Natural killer cell treated with Interleukin-12 subunit alpha and Interleukin-12 subunit beta and Interleukin-15 and Interleukin-18, amount 100 ng/mL, for 72 hours (primary cell): ENCODE data around the gene CENPH. TPM values are rescaled to one million over a fixed set of nuclear protein-coding genes. Genes with fewer than 3 reads are reported as not detected.
"Not testable (repeated sequence)": the region's sequence is repeated elsewhere in the genome, so short reads cannot be mapped to it uniquely, and the experiment has no call there.

Experiments
- ATAC-seq, 2 donors: fragments of 150-1000 bp; cut with Tn5 transposase in 1 of 2; sonication (Bioruptor Pico), chemical (Tn5 transposase) in 1 of 2; 2 replicates each; pipeline ENCODE4 v1.10.0; 2021
- DNase-seq: peaks from one replicate; pipeline ENCODE4 v3.0.0; 2022; ENCODE audit warnings: low spot score
- H3K27ac Mint-ChIP-seq, 2 donors: 1 replicate in 1 of 2; 2 replicates in 1 of 2; pipeline ENCODE4 v1.8.0; 2022; ENCODE audit warnings: mixed read lengths in 2 of 2, mild to moderate bottlenecking in 1 of 2, moderate library complexity in 1 of 2
- H3K27me3 Mint-ChIP-seq, 2 donors: 1 replicate in 1 of 2; 2 replicates in 1 of 2; pipeline ENCODE4 v1.8.0; 2022; ENCODE audit warnings: mixed read lengths in 2 of 2
- H3K36me3 Mint-ChIP-seq: one replicate; pipeline ENCODE4 v1.8.0; 2022; ENCODE audit warnings: mixed read lengths
- H3K4me1 Mint-ChIP-seq, 2 donors: 1 replicate in 1 of 2; 2 replicates in 1 of 2; pipeline ENCODE4 v1.8.0; 2022; ENCODE audit warnings: low read depth in 2 of 2, mixed read lengths in 2 of 2, mild to moderate bottlenecking in 1 of 2
- H3K4me3 Mint-ChIP-seq: one replicate; pipeline ENCODE4 v1.8.0; 2022; ENCODE audit warnings: mixed read lengths
- H3K9me3 Mint-ChIP-seq: 2 replicates; pipeline ENCODE4 v1.8.0; 2022; ENCODE audit warnings: mixed read lengths
- total RNA-seq, 2 donors: library from RNA; stranded (reverse); gene quantifications; one replicate each; pipeline ENCODE4 v1.2.3, GENCODE V29; 2022

CENPH gene
- total RNA-seq, 2 donors from 2014 or later: 17.1 to 34.9 TPM

DNA sequence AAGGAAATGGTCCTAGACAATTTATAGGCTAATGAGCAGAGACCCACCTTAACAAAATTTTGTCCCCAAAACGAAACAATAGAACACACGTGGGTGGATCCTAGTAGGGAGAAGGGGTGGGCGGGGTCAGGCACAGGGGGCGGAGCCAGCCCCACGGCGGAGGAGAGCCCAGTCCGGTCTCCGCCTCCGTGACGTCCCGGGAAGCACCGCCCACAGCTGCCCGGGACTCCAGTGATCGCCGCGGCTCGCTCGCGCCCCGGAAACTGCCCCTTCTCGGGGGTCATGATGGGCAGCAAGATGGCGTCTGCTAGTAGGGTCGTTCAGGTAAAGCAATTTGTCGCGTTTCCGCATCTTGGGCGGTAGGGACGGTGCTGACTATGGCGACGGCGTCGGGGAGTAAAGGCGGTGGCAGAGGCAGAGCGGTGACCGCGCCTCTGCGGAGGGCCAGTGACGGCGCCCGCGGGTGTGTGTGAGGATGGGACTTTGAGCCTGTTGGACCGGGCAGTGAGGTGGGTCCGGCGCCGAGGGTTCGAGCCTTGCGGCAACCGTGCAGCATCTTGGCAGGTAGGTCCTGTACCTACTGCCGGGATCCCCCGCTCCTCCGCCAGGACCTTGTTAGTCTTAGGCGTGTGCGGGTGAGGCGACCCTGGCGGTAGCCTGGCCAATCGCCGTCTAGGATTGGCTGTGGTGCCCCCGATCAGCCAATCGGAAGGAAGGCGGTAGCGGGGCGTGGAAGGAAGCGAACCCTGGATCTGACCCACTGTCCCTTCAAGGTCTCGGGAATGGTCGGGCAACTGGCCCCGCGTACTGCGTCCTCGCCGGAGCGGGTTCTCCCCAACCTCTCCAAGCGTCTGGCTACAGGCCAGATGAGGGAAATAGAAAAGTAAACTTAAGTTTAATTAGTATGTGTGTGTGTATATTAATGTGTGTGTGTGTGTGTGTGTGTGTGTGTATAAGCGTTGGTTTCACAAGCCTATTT lies 28.5 kb downstream of the CENPH start:
- no peaks in the 10 kb centered on the region for H3K9me3 Mint-ChIP-seq
- peak overlapping the region; percentile 95 to 98 for H3K27ac Mint-ChIP-seq
- H3K4me1 Mint-ChIP-seq: peaks cover 10 to 13% of the 10 kb centered on the region in 2 donors
- H3K36me3 Mint-ChIP-seq: no peaks in the 10 kb centered on the region
- DNase-seq: peak; percentile 96
- H3K27me3 Mint-ChIP-seq: no peaks in the 10 kb centered on the region
- ATAC-seq: peak; percentile 97 to 98
- peak overlapping the region; percentile 100 for H3K4me3 Mint-ChIP-seq

DNA sequence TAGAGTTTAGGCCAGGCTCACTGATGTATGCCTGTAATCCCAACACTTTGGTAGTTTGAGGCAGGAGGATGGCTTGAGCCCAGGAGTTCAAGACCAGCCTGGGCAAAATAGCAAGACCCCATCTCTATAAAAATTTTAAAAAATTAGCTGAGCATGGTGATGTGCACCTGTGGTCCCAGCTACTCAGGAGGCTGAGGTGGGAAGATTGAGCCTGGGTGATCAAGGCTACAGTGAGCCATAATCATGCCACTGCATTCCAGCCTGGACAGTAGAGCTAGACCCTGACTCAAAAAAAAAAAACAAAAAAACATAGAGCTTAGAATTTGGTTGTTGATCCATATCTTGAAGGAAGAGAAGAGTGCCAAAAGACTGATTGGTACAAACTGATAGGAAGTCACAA lies 30.6 kb downstream of the CENPH start:
- Mint-ChIP-seq H3K36me3 (no peaks in the 10 kb centered on the region), H3K27me3 (no peaks in the 10 kb centered on the region), H3K4me3 (no peak overlapping the region), H3K9me3 (no peaks in the 10 kb centered on the region), H3K27ac (no peak overlapping the region), H3K4me1 (peaks cover 10 to 13% of the 10 kb centered on the region in 2 donors)
- DNase-seq (no peak), ATAC-seq (no peak)

DNA sequence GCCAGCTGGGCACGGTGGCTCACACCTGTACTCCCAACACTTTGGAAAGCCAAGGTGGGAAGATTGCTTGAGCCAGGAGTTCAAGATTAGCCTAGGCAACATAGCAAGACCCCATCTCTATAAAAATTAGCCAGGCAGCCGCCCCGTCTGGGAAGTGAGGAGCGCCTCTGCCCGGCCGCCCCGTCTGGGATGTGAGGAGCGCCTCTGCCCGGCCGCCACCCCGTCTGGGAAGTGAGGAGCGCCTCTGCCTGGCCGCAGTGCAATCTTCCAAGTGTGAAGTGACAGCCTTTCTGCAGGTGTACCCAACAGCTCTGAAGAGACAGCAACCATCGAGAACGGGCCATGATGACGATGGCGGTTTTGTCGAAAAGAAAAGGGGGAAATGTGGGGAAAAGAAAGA lies 31.0 kb downstream of the CENPH start:
- not testable (repeated sequence) for H3K27me3 Mint-ChIP-seq, DNase-seq, H3K4me3 Mint-ChIP-seq, H3K9me3 Mint-ChIP-seq, H3K27ac Mint-ChIP-seq, H3K36me3 Mint-ChIP-seq, ATAC-seq
- H3K4me1 Mint-ChIP-seq: peaks cover 10 to 13% of the 10 kb centered on the region in 2 donors

DNA sequence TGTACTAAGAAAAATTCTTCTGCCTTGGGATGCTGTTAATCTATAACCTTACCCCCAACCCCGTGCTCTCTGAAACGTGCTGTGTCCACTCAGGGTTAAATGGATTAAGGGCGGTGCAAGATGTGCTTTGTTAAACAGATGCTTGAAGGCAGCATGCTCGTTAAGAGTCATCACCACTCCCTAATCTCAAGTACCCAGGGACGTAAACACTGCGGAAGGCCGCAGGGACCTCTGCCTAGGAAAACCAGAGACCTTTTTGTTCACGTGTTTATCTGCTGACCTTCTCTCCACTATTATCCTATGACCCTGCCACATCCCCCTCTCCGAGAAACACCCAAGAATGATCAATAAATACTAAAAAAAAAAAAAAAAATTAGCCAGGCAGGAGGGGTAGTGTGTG lies 31.4 kb downstream of the CENPH start:
- not testable (repeated sequence) for H3K4me3 Mint-ChIP-seq, H3K27ac Mint-ChIP-seq, H3K27me3 Mint-ChIP-seq, H3K9me3 Mint-ChIP-seq, H3K36me3 Mint-ChIP-seq, ATAC-seq, DNase-seq
- H3K4me1 Mint-ChIP-seq: peaks cover 11 to 13% of the 10 kb centered on the region in 2 donors

DNA sequence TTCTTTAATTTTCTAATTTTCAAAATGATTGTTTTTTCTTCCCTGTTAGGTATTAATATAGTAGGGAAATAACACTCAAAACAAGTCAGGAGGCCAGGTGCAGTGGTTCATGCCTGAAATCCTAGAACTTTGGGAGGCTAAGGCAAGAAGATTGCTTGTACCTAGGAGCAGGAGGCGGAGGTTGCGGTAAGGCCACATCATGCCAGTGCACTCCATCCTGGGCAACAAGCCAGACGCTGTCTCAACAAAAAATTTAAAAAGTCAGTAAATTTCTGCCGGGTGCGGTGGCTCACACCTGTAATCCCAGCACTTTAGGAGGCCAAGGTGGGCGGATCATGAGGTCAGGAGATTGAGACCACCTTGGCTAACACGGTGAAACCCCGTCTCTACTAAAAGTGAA lies 35.1 kb downstream of the CENPH start:
- no peak for ATAC-seq
- no peaks in the 10 kb centered on the region for H3K9me3 Mint-ChIP-seq
- no peak overlapping the region for H3K27ac Mint-ChIP-seq
- no peak for DNase-seq
- peaks cover 0 to 7% of the 10 kb centered on the region in 2 donors for H3K4me1 Mint-ChIP-seq
- no peak overlapping the region for H3K4me3 Mint-ChIP-seq
- no peaks in the 10 kb centered on the region for H3K27me3 Mint-ChIP-seq
- H3K36me3 Mint-ChIP-seq: no peaks in the 10 kb centered on the region

DNA sequence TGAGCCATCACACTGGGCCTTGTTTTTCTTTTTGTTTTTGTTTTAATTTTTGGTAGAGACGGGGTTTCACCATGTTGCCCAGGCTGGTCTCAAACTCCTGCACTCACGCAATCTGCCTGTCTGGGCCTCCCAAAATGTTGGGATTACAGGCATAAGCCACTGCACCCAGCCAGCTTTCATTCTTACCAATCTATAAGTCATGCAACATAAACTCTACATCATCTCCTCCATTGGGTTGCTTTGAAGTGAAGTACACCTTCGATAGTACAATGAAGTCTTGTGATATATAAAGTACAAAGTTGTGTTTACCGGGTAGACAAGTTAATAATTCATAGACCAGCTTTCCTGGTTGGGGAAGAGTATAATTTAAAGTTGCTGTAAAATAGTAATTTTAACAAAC lies 36.5 kb downstream of the CENPH start:
- ATAC-seq: no peak
- no peak overlapping the region for H3K27ac Mint-ChIP-seq
- H3K36me3 Mint-ChIP-seq: no peaks in the 10 kb centered on the region
- H3K9me3 Mint-ChIP-seq: no peaks in the 10 kb centered on the region
- peaks cover 0 to 7% of the 10 kb centered on the region in 2 donors for H3K4me1 Mint-ChIP-seq
- no peak for DNase-seq
- no peak overlapping the region for H3K4me3 Mint-ChIP-seq
- H3K27me3 Mint-ChIP-seq: no peaks in the 10 kb centered on the region

DNA sequence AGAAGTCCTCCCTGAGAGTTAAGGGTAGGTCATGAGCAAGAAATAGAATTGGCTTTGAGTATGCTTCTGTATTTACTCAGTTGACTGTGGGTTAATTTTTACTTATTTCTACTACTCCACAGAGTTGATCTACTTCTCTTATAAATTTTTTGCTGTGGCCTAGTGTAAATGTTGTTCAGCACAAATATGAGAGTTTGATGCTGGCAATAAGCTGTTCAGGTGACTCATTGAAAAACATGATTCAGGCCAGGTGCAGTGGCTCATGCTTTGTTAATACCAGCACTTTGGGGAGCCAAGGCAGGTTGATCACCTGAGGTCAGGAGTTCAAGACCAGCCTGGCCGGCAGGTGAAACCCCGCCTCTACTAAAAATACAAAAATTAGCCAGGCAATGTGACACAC lies 40.8 kb downstream of the CENPH start:
- no peaks in the 10 kb centered on the region for H3K9me3 Mint-ChIP-seq
- no peak for DNase-seq
- H3K36me3 Mint-ChIP-seq: no peaks in the 10 kb centered on the region
- H3K27me3 Mint-ChIP-seq: no peaks in the 10 kb centered on the region
- no peak overlapping the region for H3K4me3 Mint-ChIP-seq
- no peak overlapping the region for H3K27ac Mint-ChIP-seq
- no peak for ATAC-seq
- H3K4me1 Mint-ChIP-seq: peaks cover 7 to 8% of the 10 kb centered on the region in 2 donors

DNA sequence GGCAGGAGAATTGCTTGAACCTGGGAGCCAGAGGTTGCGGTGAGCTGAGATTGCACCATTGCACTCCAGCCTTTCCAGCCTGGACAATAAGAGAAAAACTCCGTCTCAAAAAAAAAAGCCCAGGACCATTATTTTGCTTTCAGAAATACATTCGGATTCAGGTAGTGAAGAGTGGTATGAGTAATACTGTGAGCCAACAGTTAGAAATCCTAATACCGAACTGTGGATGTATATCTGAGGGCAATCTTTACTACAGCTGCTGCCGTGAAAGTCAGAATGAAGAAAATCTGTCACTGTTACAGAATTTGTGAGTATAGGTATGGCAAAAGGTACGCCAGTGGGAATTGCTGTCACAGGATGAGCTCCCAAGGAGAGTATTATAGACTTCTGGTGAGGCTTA lies 41.9 kb downstream of the CENPH start:
- ATAC-seq (no peak), DNase-seq (no peak)
- H3K9me3 Mint-ChIP-seq: no peaks in the 10 kb centered on the region
- H3K36me3 Mint-ChIP-seq: no peaks in the 10 kb centered on the region
- no peak overlapping the region for H3K27ac Mint-ChIP-seq
- peaks cover 8 to 16% of the 10 kb centered on the region in 2 donors for H3K4me1 Mint-ChIP-seq
- no peaks in the 10 kb centered on the region for H3K27me3 Mint-ChIP-seq
- H3K4me3 Mint-ChIP-seq: no peak overlapping the region

DNA sequence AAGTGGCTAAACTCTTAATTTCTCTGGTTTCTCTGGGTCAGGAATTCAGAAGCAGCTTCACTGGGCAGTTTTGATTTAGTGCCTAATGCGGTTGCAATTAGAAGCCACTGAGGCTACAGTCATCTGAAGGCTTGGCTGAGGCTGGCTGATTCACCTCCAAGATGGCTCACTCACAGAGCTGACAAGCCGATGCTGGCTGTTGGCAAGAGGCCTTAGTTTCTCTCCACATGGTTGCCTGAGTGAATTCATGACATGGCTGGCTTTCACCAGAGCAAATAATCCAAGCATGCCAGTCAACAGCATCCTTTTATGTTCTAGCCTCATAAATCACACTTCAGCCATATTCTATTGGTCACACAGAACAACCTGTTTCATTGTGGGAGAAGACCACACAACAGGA lies 42.5 kb downstream of the CENPH start:
- H3K4me1 Mint-ChIP-seq: peaks cover 11 to 21% of the 10 kb centered on the region in 2 donors
- no peak overlapping the region for H3K27ac Mint-ChIP-seq
- H3K4me3 Mint-ChIP-seq: no peak overlapping the region
- no peak for ATAC-seq
- no peak for DNase-seq
- H3K9me3 Mint-ChIP-seq: no peaks in the 10 kb centered on the region
- H3K36me3 Mint-ChIP-seq: no peaks in the 10 kb centered on the region
- no peaks in the 10 kb centered on the region for H3K27me3 Mint-ChIP-seq

DNA sequence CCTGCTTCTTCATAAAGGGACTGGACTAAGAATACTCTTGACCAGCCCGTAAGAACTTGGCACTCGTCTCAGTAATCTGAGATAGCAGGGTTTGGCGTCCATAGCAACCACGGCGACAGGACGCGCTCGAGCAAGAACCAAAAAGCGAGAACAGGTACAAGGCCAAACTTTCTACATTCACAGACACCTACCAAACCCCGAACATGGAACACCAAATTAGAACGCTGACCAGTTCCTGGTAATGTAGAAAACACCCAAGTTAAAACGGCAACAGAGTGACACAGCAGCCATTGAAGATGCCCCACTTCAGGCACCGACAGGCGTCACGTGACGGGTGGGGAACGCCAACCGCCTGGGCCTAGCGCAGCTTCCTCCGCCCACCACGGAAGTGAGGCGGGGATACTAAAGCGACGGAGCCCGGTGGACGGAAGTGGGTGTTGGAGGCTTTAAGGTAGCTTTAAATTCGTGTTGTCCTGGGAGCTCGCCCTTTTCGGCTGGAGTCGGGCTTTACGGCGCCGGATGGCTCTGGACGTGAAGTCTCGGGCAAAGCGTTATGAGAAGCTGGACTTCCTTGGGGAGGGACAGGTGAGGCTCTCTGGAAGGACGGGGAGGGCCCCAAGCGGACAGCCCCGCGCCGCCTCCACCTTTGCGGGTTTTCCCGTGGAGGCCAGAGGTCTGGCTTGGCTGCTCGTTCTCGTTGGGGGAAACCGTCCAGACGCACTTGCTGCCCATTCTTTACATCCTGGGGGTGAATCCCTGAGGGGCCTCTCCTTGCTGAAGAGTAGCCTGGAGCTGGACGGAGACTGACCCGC lies 45.3 kb downstream of the CENPH start, which contains the start of gene CDK7:
Gene CDK7 (plus strand): TSS at position 430 of the 812 bp plus-strand sequence. CDS start 90 bp downstream, at position 520.
- DNase-seq: peak; percentile 96
- Mint-ChIP-seq H3K27ac (peak within 1 kb of the TSS; percentile 68 to 90), H3K27me3 (no peaks in the 10 kb centered on the region)

DNA sequence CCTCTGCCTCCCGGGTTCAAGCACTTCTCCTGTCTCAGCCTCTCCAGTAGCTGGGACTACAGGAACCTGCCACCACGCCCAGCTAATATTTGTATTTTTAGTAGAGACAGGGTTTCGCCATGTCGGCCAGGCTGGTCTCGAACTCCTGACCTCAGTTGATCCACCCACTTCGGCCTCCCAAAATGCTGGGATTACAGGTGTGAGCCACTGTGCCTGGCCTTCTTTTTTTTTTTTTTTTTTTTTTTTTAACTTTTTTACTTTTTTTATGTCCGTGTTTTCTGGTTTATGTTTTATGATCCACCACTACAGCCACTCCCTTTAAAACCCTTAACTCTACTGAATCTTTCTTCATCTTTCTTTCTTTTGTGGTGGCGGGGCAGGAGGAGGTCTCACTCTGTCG lies 47.4 kb downstream of the CENPH start:
- not testable (repeated sequence) for DNase-seq, ATAC-seq, H3K27me3 Mint-ChIP-seq, H3K36me3 Mint-ChIP-seq, H3K9me3 Mint-ChIP-seq
- H3K4me1 Mint-ChIP-seq: peaks cover 35 to 36% of the 10 kb centered on the region in 2 donors
- H3K27ac Mint-ChIP-seq: peak overlapping the region; percentile 20 to 56
- peak overlapping the region; percentile 76 for H3K4me3 Mint-ChIP-seq

More for the DNA sequence above, 45.3 kb downstream of the CENPH start, which contains the start of gene CDK7:
- H3K4me1 Mint-ChIP-seq: peaks cover 28 to 33% of the 10 kb centered on the region in 2 donors
- no peaks in the 10 kb centered on the region for H3K9me3 Mint-ChIP-seq
- peak; percentile 100 for ATAC-seq
- peak within 1 kb of the TSS; percentile 92 for H3K4me3 Mint-ChIP-seq
- no peaks in the 10 kb centered on the region for H3K36me3 Mint-ChIP-seq

DNA sequence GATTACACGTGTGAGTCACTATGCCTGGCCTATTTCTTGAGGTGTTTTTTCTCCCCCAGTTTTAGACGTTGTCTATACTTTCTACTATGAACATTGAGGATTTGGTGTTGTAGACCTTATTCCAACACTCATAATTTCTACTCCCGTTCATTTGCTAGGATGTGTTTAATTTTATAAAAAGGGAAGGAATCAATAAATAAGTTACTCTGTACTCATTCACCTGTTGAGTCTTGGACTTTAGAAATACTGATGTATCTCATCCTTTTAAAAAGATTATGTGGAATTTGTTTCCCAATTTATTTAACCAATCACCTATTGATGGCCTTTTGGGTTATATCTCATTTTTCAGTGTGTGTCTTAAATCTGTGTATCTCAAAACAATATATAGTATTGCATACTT lies 48.5 kb downstream of the CENPH start:
- no peaks in the 10 kb centered on the region for H3K9me3 Mint-ChIP-seq
- H3K4me3 Mint-ChIP-seq: peak overlapping the region; percentile 76
- peaks cover 42 to 44% of the 10 kb centered on the region in 2 donors for H3K4me1 Mint-ChIP-seq
- peak overlapping the region in 1 of 2 donors; percentile 1 for H3K27ac Mint-ChIP-seq
- H3K27me3 Mint-ChIP-seq: no peaks in the 10 kb centered on the region
- peaks cover 10% of the 10 kb centered on the region for H3K36me3 Mint-ChIP-seq
- DNase-seq (no peak), ATAC-seq (no peak)

DNA sequence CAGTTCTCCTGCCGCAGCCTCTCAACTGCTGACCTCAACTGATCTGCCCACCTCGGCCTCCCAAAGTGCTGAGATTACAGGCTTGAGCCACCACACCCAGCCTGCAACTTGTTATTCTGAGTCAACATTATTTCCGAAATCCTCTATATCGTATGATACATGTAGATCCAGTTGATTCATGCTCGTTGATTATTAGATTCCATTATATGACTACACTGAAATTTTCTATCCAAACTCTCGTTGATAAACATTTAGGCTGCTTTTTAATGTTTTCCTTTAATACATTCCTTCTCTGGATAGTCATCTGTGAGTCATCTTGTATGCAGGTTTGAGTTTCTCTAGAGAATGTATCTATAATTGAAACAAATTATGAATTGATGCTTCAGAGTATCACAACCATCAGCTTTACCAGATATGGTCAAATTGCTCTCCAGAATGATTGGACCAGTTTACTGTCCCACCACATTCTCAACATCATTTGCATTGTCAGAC lies 49.4 kb downstream of the CENPH start:
- ATAC-seq (no peak), DNase-seq (no peak)
- H3K4me3 Mint-ChIP-seq: no peak overlapping the region
- peaks cover 10% of the 10 kb centered on the region for H3K36me3 Mint-ChIP-seq
- no peaks in the 10 kb centered on the region for H3K9me3 Mint-ChIP-seq
- H3K27ac Mint-ChIP-seq: no peak overlapping the region
- peaks cover 48 to 49% of the 10 kb centered on the region in 2 donors for H3K4me1 Mint-ChIP-seq
- no peaks in the 10 kb centered on the region for H3K27me3 Mint-ChIP-seq
